ENCODE data around the gene CNGA4. TPM values are rescaled to one million over a fixed set of nuclear protein-coding genes. Genes with fewer than 3 reads are reported as not detected.

CNGA4 gene
- total and polyA plus RNA-seq, 2 of the 4 experiments (the other 2 are of a cell fraction), result under 0.01 to 0.12 TPM

- Histone ChIP-seq H3K9me3 (ENCODE audit: control insufficient read depth, insufficient read depth, low read length) (no peaks in the 10 kb centered on the region), H2AFZ (replicated peaks; ENCODE audit: low read length, poor library complexity) (no peak overlapping the region), H3K56ac (ENCODE audit: extremely low read depth, insufficient read depth, low read length) (no peak overlapping the region), H3K4me2 (ENCODE audit: low read depth, low read length) (no peak overlapping the region), H3K27ac (ENCODE audit: insufficient read depth, low read length) (no peak overlapping the region), H2AK5ac (ENCODE audit: low read depth, low read length) (no peak overlapping the region), H2AK9ac (replicated peaks; ENCODE audit: low read depth, low read length, poor library complexity) (no peak overlapping the region), H3K4me1 (ENCODE audit: control insufficient read depth, insufficient read depth, low read length) (no peaks in the 10 kb centered on the region), H2BK120ac (ENCODE audit: low read depth, low read length) (no peak overlapping the region), H3K14ac (replicated peaks; ENCODE audit: low read depth, low read length) (no peak overlapping the region), H3K4ac (ENCODE audit: low read depth, low read length) (no peak overlapping the region), H4K5ac (ENCODE audit: low read depth, low read length) (no peak overlapping the region), H2BK20ac (ENCODE audit: low read depth, low read length) (no peak overlapping the region), H2BK5ac (ENCODE audit: low read depth, low read length, poor library complexity, severe bottlenecking) (no peak overlapping the region), H2BK15ac (ENCODE audit: low read depth, low read length) (no peak overlapping the region), H3K9ac (ENCODE audit: low read depth, low read length) (no peak overlapping the region), H3K18ac (ENCODE audit: low read depth, low read length) (no peak overlapping the region), H4K8ac (ENCODE audit: low read depth in 2 of 2, low read length in 2 of 2) (no peak overlapping the region), H3K4me3 (ENCODE audit: insufficient read depth, low read depth, low read length) (no peak overlapping the region), H4K20me1 (ENCODE audit: insufficient read depth, low read length) (no peaks in the 10 kb centered on the region), H3K36me3 (ENCODE audit: control insufficient read depth, insufficient read depth, low read length) (no peaks in the 10 kb centered on the region), H3K27me3 (ENCODE audit: control insufficient read depth, insufficient read depth, low read length) (peaks cover 32% of the 10 kb centered on the region), H3K79me1 (ENCODE audit: low read depth in 1 of 2, low read length in 2 of 2) (no peaks in the 10 kb centered on the region), H3K9me1 (ENCODE audit: insufficient read depth, low read length) (no peaks in the 10 kb centered on the region), H4K91ac (ENCODE audit: insufficient read depth, low read depth, low read length) (no peak overlapping the region), H3K23ac (ENCODE audit: low read depth, low read length) (no peak overlapping the region)
- CTCF ChIA-PET, result interaction anchor here (0.6 to 2.9 kb wide), 3 partner anchors 14 to 79 kb away, joined by 3 to 11 read pairs (median 3); no protein-coding TSS in a partner anchor
- TF ChIP-seq USF2 (IDR thresholded peaks at IDR 0.05; ENCODE audit: low read depth, low read length) (no peak), MXI1 (IDR thresholded peaks at IDR 0.05; ENCODE audit: borderline replicate concordance, low read depth, low read length) (no peak), RAD21 (IDR thresholded peaks at IDR 0.05; ENCODE audit: low read length) (no peak), BHLHE40 (IDR thresholded peaks at IDR 0.05; ENCODE audit: low read depth, low read length) (no peak), CTCF (conservative IDR thresholded peaks at IDR 0.05; ENCODE audit: low read depth, low read length) (no peak), CHD1 (IDR thresholded peaks at IDR 0.05; ENCODE audit: low read depth, low read length) (no peak), MAFK (IDR thresholded peaks at IDR 0.05; ENCODE audit: low read depth, low read length) (no peak), MAZ (IDR thresholded peaks at IDR 0.05; ENCODE audit: borderline replicate concordance, low read depth, low read length) (no peak), ELK1 (IDR thresholded peaks at IDR 0.05; ENCODE audit: borderline replicate concordance, low read depth, low read length) (no peak), POLR2A (IDR thresholded peaks at IDR 0.05; ENCODE audit: low read depth, low read length) (no peak), SMC3 (IDR thresholded peaks at IDR 0.05; ENCODE audit: low read depth, low read length) (no peak)
- no peak for DNase-seq
- intact Hi-C loops (cut with micrococcal nuclease) (no loop called here), in situ Hi-C loops (cut with MboI; ENCODE audit: low sequenced_read_pairs) (no loop called here), dilution Hi-C loops (cut with HindIII; ENCODE audit: low sequenced_read_pairs, unreplicated experiment) (no loop called here)
- no CpG with 5 or more reads among the region's 4 CpGs for WGBS, 2 experiments (ENCODE audit: extremely low coverage in 2 of 2, insufficient read length in 1 of 2)
- no TSS peak for BruUV-seq (replicated peaks)
- ATAC-seq (ENCODE audit: low read depth), result no peak
- POLR2A ChIA-PET (ENCODE audit: unreplicated experiment), result no interaction called here
Observed at GRCh38 chr11:6283453-6284023, 44.6 kb downstream of the CNGA4 start.
